ENCODE measurements around the gene FPR3. TPM values are rescaled to one million over a fixed set of nuclear protein-coding genes. Genes with fewer than 3 reads are reported as not detected.

Gene FPR3
- total RNA-seq, 1 experiment from 2014 or later = not detected

GRCh38 chr19:51873097-51873496 lies 78.1 kb downstream of the FPR3 start:
- Histone ChIP-seq H3F3A (ENCODE audit: insufficient read depth, low read depth) (no peaks in the 10 kb centered on the region), H3K4me1 (replicated peaks; ENCODE audit: insufficient read depth) (no peaks in the 10 kb centered on the region), H3K27ac (no peak overlapping the region), H2AFZ (no peak overlapping the region), H3K79me2 (ENCODE audit: low read depth) (no peaks in the 10 kb centered on the region), H3K4me2 (no peak overlapping the region), H4K20me1 (ENCODE audit: insufficient read depth) (no peaks in the 10 kb centered on the region), H3K9me3 (ENCODE audit: insufficient read depth, low read depth) (peaks cover 67% of the 10 kb centered on the region), H3K36me3 (ENCODE audit: low read depth) (peaks cover 35% of the 10 kb centered on the region), H3K4me3 (no peak overlapping the region), H3K9me2 (ENCODE audit: insufficient read depth) (no peaks in the 10 kb centered on the region), H3K27me3 (ENCODE audit: insufficient read depth, low read depth) (no peaks in the 10 kb centered on the region)
- BruUV-seq (replicated peaks) = no TSS peak
- CTCF ChIA-PET = no interaction called here
- intact Hi-C loops (cut with micrococcal nuclease; ENCODE audit: unreplicated experiment) = no loop called here
- POLR2A ChIA-PET (ENCODE audit: unreplicated experiment) = no interaction called here
- no peak for TF ChIP-seq EZH2 (IDR thresholded peaks at IDR 0.05; ENCODE audit: low read depth)
- no peak for TF ChIP-seq CTCF (conservative IDR thresholded peaks at IDR 0.05)
- no peak for DNase-seq

Other genes with a start within 250 kb of the FPR3 start
- 11.7 and 12.5 TPM in 2 replicates for gene ZNF175, start 223.9 kb upstream of the FPR3 start, total RNA-seq (2021)
- not detected in 2 replicates for gene SIGLEC5, start 164.8 kb upstream of the FPR3 start, total RNA-seq (2021)
- not detected in 2 replicates for gene SIGLEC14, start 148.3 kb upstream of the FPR3 start, total RNA-seq (2021)
- 29.5 and 40.5 TPM in 2 replicates for gene SPACA6, start 101.8 kb upstream of the FPR3 start, total RNA-seq (2021)
- gene HAS1, start 71.2 kb upstream of the FPR3 start, total RNA-seq (2021) = not detected in 2 replicates
- not detected in 2 replicates for gene FPR1, start 43.3 kb upstream of the FPR3 start, total RNA-seq (2021)
- not detected in 2 replicates for gene FPR2, start 34.0 kb upstream of the FPR3 start, total RNA-seq (2021)
- 5.3 and 5.4 TPM in 2 replicates for gene ZNF577, start 92.8 kb downstream of the FPR3 start, total RNA-seq (2021)
- 8.8 and 9.6 TPM in 2 replicates for gene ZNF649, start 109.9 kb downstream of the FPR3 start, total RNA-seq (2021)
- 4.8 and 5.6 TPM in 2 replicates for gene ZNF613, start 132.3 kb downstream of the FPR3 start, total RNA-seq (2021)
- 12.0 and 12.4 TPM in 2 replicates for gene ZNF350, start 191.7 kb downstream of the FPR3 start, total RNA-seq (2021)
- gene ZNF615, start 213.1 kb downstream of the FPR3 start, total RNA-seq (2021) = 5.3 and 8.5 TPM in 2 replicates
- 8.6 and 9.9 TPM in 2 replicates for gene ZNF614, start 233.2 kb downstream of the FPR3 start, total RNA-seq (2021)

Measured in PC-9 (cell line).